NCI-H2227 (cell line): ENCODE measurements around the gene TUBG2.
A peak's percentile ranks its signal among the peaks of the same experiment; 100 is the strongest.
"Not testable (repeated sequence)": the region's sequence is repeated elsewhere in the genome, so short reads cannot be mapped to it uniquely, and the experiment has no call there.

Experiments used
- DNase-seq: peaks from one replicate; lab custom pipeline; 2025; ENCODE audit not compliant: unreplicated experiment; lab: John Stamatoyannopoulos, UW

TUBG2 gene

GRCh38 chr17:42659079-42659931, at the start of gene TUBG2:
TUBG2 (plus strand) TSS chr17:42659284; CDS start chr17:42659504, 220 bp downstream.
- peak; percentile 99 for DNase-seq

GRCh38 chr17:42609814-42610801, 49.0 kb upstream of the TUBG2 start:
- peak; percentile 53 for DNase-seq

GRCh38 chr17:42612013-42612412, 47.1 kb upstream of the TUBG2 start:
- no peak for DNase-seq

- DNase-seq: no peak
Measured at GRCh38 chr17:42613699-42614295, 45.3 kb upstream of the TUBG2 start.

- DNase-seq: no peak
Measured at GRCh38 chr17:42617956-42618431, 41.1 kb upstream of the TUBG2 start.

- no peak for DNase-seq
Measured at GRCh38 chr17:42618442-42619150, 40.5 kb upstream of the TUBG2 start.

GRCh38 chr17:42621987-42622386, 37.1 kb upstream of the TUBG2 start:
- DNase-seq: not testable (repeated sequence)

- no peak for DNase-seq
Measured at GRCh38 chr17:42623271-42623670, 35.8 kb upstream of the TUBG2 start.

- DNase-seq: no peak
Measured at GRCh38 chr17:42623732-42624596, 35.1 kb upstream of the TUBG2 start.

- DNase-seq: not testable (repeated sequence)
Measured at GRCh38 chr17:42627032-42627764, 31.9 kb upstream of the TUBG2 start.

- DNase-seq: no peak
Measured at GRCh38 chr17:42629411-42630009, 29.6 kb upstream of the TUBG2 start.

- no peak for DNase-seq
Measured at GRCh38 chr17:42632949-42633444, 26.1 kb upstream of the TUBG2 start.

GRCh38 chr17:42639525-42640113, 19.5 kb upstream of the TUBG2 start:
- DNase-seq: no peak

GRCh38 chr17:42640121-42640520, 19.0 kb upstream of the TUBG2 start:
- DNase-seq: no peak

GRCh38 chr17:42642336-42642735, 16.7 kb upstream of the TUBG2 start:
- DNase-seq: peak; percentile 72

- DNase-seq: no peak
Measured at GRCh38 chr17:42647778-42648177, 11.3 kb upstream of the TUBG2 start.

GRCh38 chr17:42651392-42651791, 7.7 kb upstream of the TUBG2 start:
- no peak for DNase-seq
